ENCODE results near the gene FAM13A. TPM values are rescaled to one million over a fixed set of nuclear protein-coding genes. Genes with fewer than 3 reads are reported as not detected.
"Not testable (repeated sequence)": the region's sequence is repeated elsewhere in the genome, so short reads cannot be mapped to it uniquely, and the experiment has no call there.

The FAM13A gene
- total RNA-seq, 1 donor from 2014 or later = 32.2 TPM

- no peaks in the 10 kb centered on the region for H3K27me3 ChIP-seq
- no peaks in the 10 kb centered on the region for H3K9me3 ChIP-seq
- H3K27ac ChIP-seq = no peak overlapping the region
- no peak for DNase-seq (ENCODE audit: extremely low spot score in 2 of 2)
- H3K36me3 ChIP-seq = no peaks in the 10 kb centered on the region
- intact Hi-C loops (cut with DNase I) = no loop called here
- no peak overlapping the region for H3K4me3 ChIP-seq
- TF ChIP-seq, protein P1, sequence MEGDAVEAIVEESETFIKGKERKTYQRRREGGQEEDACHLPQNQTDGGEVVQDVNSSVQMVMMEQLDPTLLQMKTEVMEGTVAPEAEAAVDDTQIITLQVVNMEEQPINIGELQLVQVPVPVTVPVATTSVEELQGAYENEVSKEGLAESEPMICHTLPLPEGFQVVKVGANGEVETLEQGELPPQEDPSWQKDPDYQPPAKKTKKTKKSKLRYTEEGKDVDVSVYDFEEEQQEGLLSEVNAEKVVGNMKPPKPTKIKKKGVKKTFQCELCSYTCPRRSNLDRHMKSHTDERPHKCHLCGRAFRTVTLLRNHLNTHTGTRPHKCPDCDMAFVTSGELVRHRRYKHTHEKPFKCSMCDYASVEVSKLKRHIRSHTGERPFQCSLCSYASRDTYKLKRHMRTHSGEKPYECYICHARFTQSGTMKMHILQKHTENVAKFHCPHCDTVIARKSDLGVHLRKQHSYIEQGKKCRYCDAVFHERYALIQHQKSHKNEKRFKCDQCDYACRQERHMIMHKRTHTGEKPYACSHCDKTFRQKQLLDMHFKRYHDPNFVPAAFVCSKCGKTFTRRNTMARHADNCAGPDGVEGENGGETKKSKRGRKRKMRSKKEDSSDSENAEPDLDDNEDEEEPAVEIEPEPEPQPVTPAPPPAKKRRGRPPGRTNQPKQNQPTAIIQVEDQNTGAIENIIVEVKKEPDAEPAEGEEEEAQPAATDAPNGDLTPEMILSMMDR (IDR thresholded peaks at IDR 0.05) = no peak
- no peak for TF ChIP-seq POLR2AphosphoS5 (IDR thresholded peaks at IDR 0.05; ENCODE audit: insufficient read depth in 1 of 2, low read depth in 1 of 2)
- no peak for TF ChIP-seq POLR2A (IDR thresholded peaks at IDR 0.05)
- H3K4me1 ChIP-seq = no peaks in the 10 kb centered on the region
These were observed 48.8 kb downstream of the FAM13A start for GRCh38 chr4:89008166-89008565.

DNA sequence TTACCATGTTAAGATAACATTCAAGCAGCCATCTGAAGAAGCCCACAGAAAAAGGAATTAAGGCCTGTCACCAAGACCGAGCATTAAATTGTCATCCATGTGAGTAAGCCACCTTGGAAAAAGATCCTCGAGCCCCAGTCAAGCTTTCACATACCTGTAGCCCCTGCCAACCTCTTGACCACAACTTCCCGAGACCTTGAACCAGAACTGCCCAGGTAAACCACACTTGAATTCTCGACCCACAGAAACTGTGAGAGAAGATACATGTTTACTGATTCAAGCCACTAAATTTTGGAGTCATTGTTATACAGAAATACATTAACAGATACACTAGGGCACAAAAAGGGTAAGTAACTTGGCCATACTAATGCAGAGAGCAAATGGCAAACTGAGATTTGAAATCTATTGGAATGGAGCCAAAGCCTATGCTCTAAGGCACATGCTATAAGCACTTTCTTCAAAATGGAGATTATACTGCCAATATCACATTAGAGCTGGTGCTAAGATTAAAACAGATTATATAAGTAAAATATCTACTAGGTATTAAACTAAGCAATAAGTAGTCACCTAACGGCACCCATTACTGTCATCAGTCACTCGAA, 49.5 kb downstream of the FAM13A start:
- H3K9me3 ChIP-seq = no peaks in the 10 kb centered on the region
- intact Hi-C loops (cut with DNase I) = no loop called here
- no peak for DNase-seq (ENCODE audit: extremely low spot score in 2 of 2)
- no peak overlapping the region for H3K4me3 ChIP-seq
- H3K36me3 ChIP-seq = no peaks in the 10 kb centered on the region
- H3K27ac ChIP-seq = no peak overlapping the region
- no peaks in the 10 kb centered on the region for H3K4me1 ChIP-seq
- no peak for TF ChIP-seq POLR2AphosphoS5 (IDR thresholded peaks at IDR 0.05; ENCODE audit: insufficient read depth in 1 of 2, low read depth in 1 of 2)
- no peak for TF ChIP-seq POLR2A (IDR thresholded peaks at IDR 0.05)
- TF ChIP-seq, protein P1 (IDR thresholded peaks at IDR 0.05) = no peak
- H3K27me3 ChIP-seq = no peaks in the 10 kb centered on the region

- DNase-seq (ENCODE audit: extremely low spot score in 2 of 2) = no peak
- Histone ChIP-seq H3K27me3 (no peaks in the 10 kb centered on the region), H3K4me3 (no peak overlapping the region), H3K36me3 (no peaks in the 10 kb centered on the region), H3K27ac (no peak overlapping the region), H3K9me3 (no peaks in the 10 kb centered on the region), H3K4me1 (peaks cover 9% of the 10 kb centered on the region)
- intact Hi-C loops (cut with DNase I) = no loop called here
- no peak for TF ChIP-seq POLR2A (IDR thresholded peaks at IDR 0.05)
- TF ChIP-seq POLR2AphosphoS5 (IDR thresholded peaks at IDR 0.05; ENCODE audit: insufficient read depth in 1 of 2, low read depth in 1 of 2) = no peak
- TF ChIP-seq, protein P1 (IDR thresholded peaks at IDR 0.05) = no peak
These were observed 50.7 kb downstream of the FAM13A start for GRCh38 chr4:89006307-89006706.

- intact Hi-C loops (cut with DNase I); H3K27me3 ChIP-seq; H3K27ac ChIP-seq; H3K36me3 ChIP-seq; H3K4me3 ChIP-seq; DNase-seq (ENCODE audit: extremely low spot score in 2 of 2); H3K9me3 ChIP-seq: not testable (repeated sequence)
- H3K4me1 ChIP-seq = peaks cover 16% of the 10 kb centered on the region
These were observed 51.9 kb downstream of the FAM13A start for GRCh38 chr4:89005066-89005465.

DNA sequence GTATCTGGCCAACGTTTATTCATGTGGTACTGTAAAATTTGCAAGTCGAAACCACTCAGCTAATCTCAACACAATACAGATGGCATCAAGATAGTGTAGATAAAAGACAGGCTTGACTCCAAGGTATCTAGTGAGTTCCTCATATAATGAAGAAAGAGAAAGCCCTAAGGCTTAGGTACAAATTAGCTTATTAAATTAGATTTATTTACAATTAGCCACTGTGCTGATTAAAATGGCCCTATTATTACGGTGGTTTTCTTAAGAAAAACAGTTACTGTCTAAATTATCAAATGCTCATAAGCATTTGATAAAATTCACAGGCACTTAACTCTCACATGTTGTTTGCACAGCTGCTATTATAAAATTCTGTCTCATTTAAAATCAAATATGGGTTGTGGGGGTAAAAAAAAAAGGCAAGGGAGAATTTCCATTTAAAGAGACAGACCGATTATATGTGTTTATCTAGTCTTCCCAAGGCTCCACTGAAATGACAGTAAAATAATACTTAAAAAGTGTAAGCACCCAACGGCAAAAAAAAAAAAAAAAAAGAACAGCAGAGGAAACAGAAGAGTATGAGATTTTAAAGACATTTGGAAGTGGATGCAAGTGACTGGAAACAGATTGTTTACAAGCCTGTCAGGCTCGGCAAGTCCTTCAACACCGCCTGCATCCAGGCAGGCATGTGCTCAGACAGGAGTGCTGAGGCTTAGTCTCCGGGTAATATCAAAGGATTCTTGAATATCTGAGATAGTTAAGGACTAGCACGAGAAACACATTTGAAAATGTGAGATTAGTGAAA, 55.1 kb downstream of the FAM13A start:
- Histone ChIP-seq H3K36me3 (no peaks in the 10 kb centered on the region), H3K9me3 (no peaks in the 10 kb centered on the region), H3K4me3 (no peak overlapping the region), H3K4me1 (peaks cover 16% of the 10 kb centered on the region), H3K27me3 (no peaks in the 10 kb centered on the region), H3K27ac (no peak overlapping the region)
- TF ChIP-seq, protein P1 (IDR thresholded peaks at IDR 0.05) = no peak
- TF ChIP-seq POLR2AphosphoS5 (IDR thresholded peaks at IDR 0.05; ENCODE audit: insufficient read depth in 1 of 2, low read depth in 1 of 2) (no peak), POLR2A (IDR thresholded peaks at IDR 0.05) (no peak)
- no peak for DNase-seq (ENCODE audit: extremely low spot score in 2 of 2)
- intact Hi-C loops (cut with DNase I) = no loop called here

All from vagina (tissue), 2 donors.